ENCODE measurements around the gene PTPRG. TPM values are rescaled to one million over a fixed set of nuclear protein-coding genes. Genes with fewer than 3 reads are reported as not detected.

The PTPRG gene
- total RNA-seq, 1 experiment from 2014 or later, result 32.1 TPM

DNA sequence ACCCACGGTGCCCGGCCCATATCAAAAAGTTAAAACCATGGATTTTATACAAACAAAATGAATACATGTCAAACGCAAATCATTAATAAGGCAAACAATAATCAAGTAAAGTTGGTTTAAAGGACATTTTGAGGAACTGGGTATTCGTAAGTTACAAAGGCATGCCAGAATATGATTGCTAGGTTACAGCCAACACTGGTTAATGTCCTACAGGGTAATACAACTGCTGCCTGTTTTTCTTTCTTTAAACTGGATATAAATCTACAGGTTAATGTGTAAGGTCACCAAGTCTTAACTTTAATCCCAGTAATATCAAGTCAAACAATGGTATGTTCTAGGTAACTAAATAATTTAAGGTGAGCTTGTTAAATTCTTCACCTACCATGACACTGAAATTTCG lies 166.1 kb downstream of the PTPRG start:
- POLR2A ChIA-PET, result no interaction called here
- Histone ChIP-seq H2AFZ (ENCODE audit: low read depth, low read length, poor library complexity, severe bottlenecking) (no peak overlapping the region), H3K4me3 (replicated peaks in 1 of 2; ENCODE audit: low read depth in 1 of 2, low read length in 2 of 2) (no peak overlapping the region), H3K4me2 (ENCODE audit: low read length) (no peak overlapping the region), H3K9me3 (ENCODE audit: control insufficient read depth in 1 of 2, insufficient read depth in 1 of 2, low read depth in 1 of 2, low read length in 2 of 2) (no peaks in the 10 kb centered on the region), H3K79me2 (ENCODE audit: insufficient read depth, low read length) (no peaks in the 10 kb centered on the region; the same call in 1 of the 2 replicates), H3K9me2 (ENCODE audit: insufficient read depth) (no peaks in the 10 kb centered on the region), H3K36me3 (ENCODE audit: control insufficient read depth in 1 of 2, insufficient read depth in 2 of 2, low read length in 2 of 2) (no peaks in the 10 kb centered on the region), H3K4me1 (ENCODE audit: control insufficient read depth in 1 of 2, insufficient read depth in 2 of 2, low read length in 2 of 2) (peaks cover 5 to 17% of the 10 kb centered on the region in 2 experiments; a peak in 2 of 4 replicates), H3K9ac (ENCODE audit: low read length) (no peak overlapping the region), H3K27me3 (ENCODE audit: insufficient read depth, low read length) (no peaks in the 10 kb centered on the region), H4K20me1 (ENCODE audit: insufficient read depth) (no peaks in the 10 kb centered on the region), H3K27ac (ENCODE audit: low read depth, low read length) (no peak overlapping the region)
- intact Hi-C loops (cut with micrococcal nuclease), result no loop called here
- BruUV-seq (replicated peaks), result no TSS peak
- ATAC-seq (no peak), DNase-seq (ENCODE audit: low read depth, low spot score) (no peak)
- RAD21 ChIA-PET (ENCODE audit: low non-redundant PET in 1 of 2, low total read pairs in 2 of 2, uncharacterized antibody in 2 of 2, unreplicated experiment in 2 of 2), result no interaction called here
- CTCF ChIA-PET, result no interaction called here
- no peak for TF ChIP-seq YY1 (IDR thresholded peaks at IDR 0.05; ENCODE audit: extremely low read depth, insufficient replicate concordance, low read depth, low read length)
- TF ChIP-seq, protein P1, sequence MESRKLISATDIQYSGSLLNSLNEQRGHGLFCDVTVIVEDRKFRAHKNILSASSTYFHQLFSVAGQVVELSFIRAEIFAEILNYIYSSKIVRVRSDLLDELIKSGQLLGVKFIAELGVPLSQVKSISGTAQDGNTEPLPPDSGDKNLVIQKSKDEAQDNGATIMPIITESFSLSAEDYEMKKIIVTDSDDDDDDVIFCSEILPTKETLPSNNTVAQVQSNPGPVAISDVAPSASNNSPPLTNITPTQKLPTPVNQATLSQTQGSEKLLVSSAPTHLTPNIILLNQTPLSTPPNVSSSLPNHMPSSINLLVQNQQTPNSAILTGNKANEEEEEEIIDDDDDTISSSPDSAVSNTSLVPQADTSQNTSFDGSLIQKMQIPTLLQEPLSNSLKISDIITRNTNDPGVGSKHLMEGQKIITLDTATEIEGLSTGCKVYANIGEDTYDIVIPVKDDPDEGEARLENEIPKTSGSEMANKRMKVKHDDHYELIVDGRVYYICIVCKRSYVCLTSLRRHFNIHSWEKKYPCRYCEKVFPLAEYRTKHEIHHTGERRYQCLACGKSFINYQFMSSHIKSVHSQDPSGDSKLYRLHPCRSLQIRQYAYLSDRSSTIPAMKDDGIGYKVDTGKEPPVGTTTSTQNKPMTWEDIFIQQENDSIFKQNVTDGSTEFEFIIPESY (IDR thresholded peaks at IDR 0.05; ENCODE audit: extremely low read depth, insufficient replicate concordance, low read length), result no peak
- TF ChIP-seq POLR2AphosphoS5 (IDR thresholded peaks at IDR 0.05; ENCODE audit: low read depth, low read length), result no peak
- TF ChIP-seq CEBPB (IDR thresholded peaks at IDR 0.05; ENCODE audit: low read depth), result no peak
- TF ChIP-seq EZH2 (IDR thresholded peaks at IDR 0.05), result no peak
- no peak for TF ChIP-seq EZH2phosphoT487 (IDR thresholded peaks at IDR 0.05; ENCODE audit: borderline replicate concordance)
- TF ChIP-seq JUND (IDR thresholded peaks at IDR 0.05), result no peak
- no peak for TF ChIP-seq RAD21 (IDR thresholded peaks at IDR 0.05; ENCODE audit: low read depth)
- no peak for TF ChIP-seq SRF (IDR thresholded peaks at IDR 0.05; ENCODE audit: low read depth)
- no peak for TF ChIP-seq POLR2A (IDR thresholded peaks at IDR 0.05; ENCODE audit: borderline replicate concordance, extremely low read depth, insufficient read depth, insufficient read length)
- no peak for TF ChIP-seq REST (IDR thresholded peaks at IDR 0.05; ENCODE audit: low read depth)
- TF ChIP-seq SIN3A (IDR thresholded peaks at IDR 0.05; ENCODE audit: low read depth), result no peak
- no peak for TF ChIP-seq CBX3 (IDR thresholded peaks at IDR 0.05; ENCODE audit: low read depth)
- no peak for TF ChIP-seq ATF3 (IDR thresholded peaks at IDR 0.05)
- no peak for TF ChIP-seq TCF7L2 (IDR thresholded peaks at IDR 0.05; ENCODE audit: borderline replicate concordance, extremely low read depth, insufficient read depth, insufficient read length)
